ENCODE data around the gene LSR. TPM values are rescaled to one million over a fixed set of nuclear protein-coding genes. Genes with fewer than 3 reads are reported as not detected.

The LSR gene
- total and polyA plus RNA-seq, 2 of the 4 experiments (the other 2 are of a cell fraction): 0.18 to 0.44 TPM

DNA sequence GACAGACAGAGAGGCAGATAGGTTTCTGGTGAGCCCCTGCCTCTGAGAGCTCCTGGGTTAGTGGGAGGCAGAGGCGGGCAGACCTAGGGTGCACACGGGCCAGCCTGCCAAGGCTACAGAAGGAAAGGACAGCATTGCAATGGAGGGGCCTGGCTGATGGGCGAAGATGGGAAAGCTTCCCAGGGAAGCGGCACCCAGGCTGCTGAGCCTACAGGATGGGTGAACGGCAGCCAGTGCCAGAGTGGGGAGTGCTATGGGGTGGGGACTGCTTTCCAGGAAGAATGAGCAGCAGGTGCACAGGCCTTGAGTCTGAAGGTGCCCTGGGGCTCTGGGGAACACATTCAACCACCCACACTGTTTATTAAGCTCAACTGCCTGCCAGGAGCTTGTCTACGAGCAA, 42.5 kb downstream of the LSR start:
- no peak overlapping the region for H3K4me2 ChIP-seq (ENCODE audit: low read depth, low read length)
- ChIA-PET POLR2A (ENCODE audit: unreplicated experiment) (no interaction called here), CTCF (no interaction called here)
- H2BK5ac ChIP-seq (ENCODE audit: low read depth, low read length, poor library complexity, severe bottlenecking): no peak overlapping the region
- H2BK15ac ChIP-seq (ENCODE audit: low read depth, low read length): no peak overlapping the region
- H2AK9ac ChIP-seq (replicated peaks; ENCODE audit: low read depth, low read length, poor library complexity): no peak overlapping the region
- in situ Hi-C loops (cut with MboI; ENCODE audit: low sequenced_read_pairs) (no loop called here), dilution Hi-C loops (cut with HindIII; ENCODE audit: low sequenced_read_pairs, unreplicated experiment) (no loop called here), intact Hi-C loops (cut with micrococcal nuclease) (no loop called here)
- no peak overlapping the region for H4K5ac ChIP-seq (ENCODE audit: low read depth, low read length)
- no peak overlapping the region for H2AK5ac ChIP-seq (ENCODE audit: low read depth, low read length)
- H3K27ac ChIP-seq (ENCODE audit: insufficient read depth, low read length): no peak overlapping the region
- peaks cover 25% of the 10 kb centered on the region for H3K27me3 ChIP-seq (ENCODE audit: control insufficient read depth, insufficient read depth, low read length)
- H3K18ac ChIP-seq (ENCODE audit: low read depth, low read length): no peak overlapping the region
- no peaks in the 10 kb centered on the region for H3K36me3 ChIP-seq (ENCODE audit: control insufficient read depth, insufficient read depth, low read length)
- no peak overlapping the region for H4K91ac ChIP-seq (ENCODE audit: insufficient read depth, low read depth, low read length)
- no peak for DNase-seq
- H4K8ac ChIP-seq (ENCODE audit: low read depth in 2 of 2, low read length in 2 of 2): no peak overlapping the region
- BruUV-seq (replicated peaks): no TSS peak
- no peak overlapping the region for H3K56ac ChIP-seq (ENCODE audit: extremely low read depth, insufficient read depth, low read length)
- H2BK20ac ChIP-seq (ENCODE audit: low read depth, low read length): no peak overlapping the region
- no peak overlapping the region for H3K23ac ChIP-seq (ENCODE audit: low read depth, low read length)
- no peak overlapping the region for H3K14ac ChIP-seq (replicated peaks; ENCODE audit: low read depth, low read length)
- no peaks in the 10 kb centered on the region for H3K9me3 ChIP-seq (ENCODE audit: control insufficient read depth, insufficient read depth, low read length)
- no peak overlapping the region for H3K4ac ChIP-seq (ENCODE audit: low read depth, low read length)
- no peaks in the 10 kb centered on the region for H4K20me1 ChIP-seq (ENCODE audit: insufficient read depth, low read length)
- ATAC-seq (ENCODE audit: low read depth): no peak
- no peaks in the 10 kb centered on the region for H3K9me1 ChIP-seq (ENCODE audit: insufficient read depth, low read length)
- H2AFZ ChIP-seq (replicated peaks; ENCODE audit: low read length, poor library complexity): no peak overlapping the region
- no peaks in the 10 kb centered on the region for H3K4me1 ChIP-seq (ENCODE audit: control insufficient read depth, insufficient read depth, low read length)
- no peak overlapping the region for H3K9ac ChIP-seq (ENCODE audit: low read depth, low read length)
- no peak for TF ChIP-seq MAFK (IDR thresholded peaks at IDR 0.05; ENCODE audit: low read depth, low read length)
- TF ChIP-seq CEBPB (IDR thresholded peaks at IDR 0.05; ENCODE audit: low read depth, low read length): no peak
- no peak for TF ChIP-seq POLR2A (IDR thresholded peaks at IDR 0.05; ENCODE audit: low read depth, low read length)
- no peak for TF ChIP-seq RAD21 (IDR thresholded peaks at IDR 0.05; ENCODE audit: low read length)
- TF ChIP-seq FOS (IDR thresholded peaks at IDR 0.05; ENCODE audit: low read depth, low read length): no peak
- TF ChIP-seq, protein P1, sequence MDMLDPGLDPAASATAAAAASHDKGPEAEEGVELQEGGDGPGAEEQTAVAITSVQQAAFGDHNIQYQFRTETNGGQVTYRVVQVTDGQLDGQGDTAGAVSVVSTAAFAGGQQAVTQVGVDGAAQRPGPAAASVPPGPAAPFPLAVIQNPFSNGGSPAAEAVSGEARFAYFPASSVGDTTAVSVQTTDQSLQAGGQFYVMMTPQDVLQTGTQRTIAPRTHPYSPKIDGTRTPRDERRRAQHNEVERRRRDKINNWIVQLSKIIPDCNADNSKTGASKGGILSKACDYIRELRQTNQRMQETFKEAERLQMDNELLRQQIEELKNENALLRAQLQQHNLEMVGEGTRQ (IDR thresholded peaks at IDR 0.05; ENCODE audit: low read depth, low read length): no peak
- no peak for TF ChIP-seq BHLHE40 (IDR thresholded peaks at IDR 0.05; ENCODE audit: low read depth, low read length)
- TF ChIP-seq RFX5 (IDR thresholded peaks at IDR 0.05; ENCODE audit: low read depth, low read length): no peak
- TF ChIP-seq, protein P2, sequence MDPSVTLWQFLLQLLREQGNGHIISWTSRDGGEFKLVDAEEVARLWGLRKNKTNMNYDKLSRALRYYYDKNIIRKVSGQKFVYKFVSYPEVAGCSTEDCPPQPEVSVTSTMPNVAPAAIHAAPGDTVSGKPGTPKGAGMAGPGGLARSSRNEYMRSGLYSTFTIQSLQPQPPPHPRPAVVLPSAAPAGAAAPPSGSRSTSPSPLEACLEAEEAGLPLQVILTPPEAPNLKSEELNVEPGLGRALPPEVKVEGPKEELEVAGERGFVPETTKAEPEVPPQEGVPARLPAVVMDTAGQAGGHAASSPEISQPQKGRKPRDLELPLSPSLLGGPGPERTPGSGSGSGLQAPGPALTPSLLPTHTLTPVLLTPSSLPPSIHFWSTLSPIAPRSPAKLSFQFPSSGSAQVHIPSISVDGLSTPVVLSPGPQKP (IDR thresholded peaks at IDR 0.05; ENCODE audit: borderline replicate concordance, low read depth, low read length): no peak
- TF ChIP-seq RCOR1 (IDR thresholded peaks at IDR 0.05; ENCODE audit: insufficient replicate concordance, low read length): no peak
- TF ChIP-seq CHD1 (IDR thresholded peaks at IDR 0.05; ENCODE audit: low read depth, low read length): no peak
- no peak for TF ChIP-seq NFE2L2 (IDR thresholded peaks at IDR 0.05; ENCODE audit: low read depth, low read length)
- TF ChIP-seq MAZ (IDR thresholded peaks at IDR 0.05; ENCODE audit: borderline replicate concordance, low read depth, low read length): no peak
- no peak for TF ChIP-seq SMC3 (IDR thresholded peaks at IDR 0.05; ENCODE audit: low read depth, low read length)
- no peak for TF ChIP-seq MXI1 (IDR thresholded peaks at IDR 0.05; ENCODE audit: borderline replicate concordance, low read depth, low read length)
- TF ChIP-seq, protein P3, sequence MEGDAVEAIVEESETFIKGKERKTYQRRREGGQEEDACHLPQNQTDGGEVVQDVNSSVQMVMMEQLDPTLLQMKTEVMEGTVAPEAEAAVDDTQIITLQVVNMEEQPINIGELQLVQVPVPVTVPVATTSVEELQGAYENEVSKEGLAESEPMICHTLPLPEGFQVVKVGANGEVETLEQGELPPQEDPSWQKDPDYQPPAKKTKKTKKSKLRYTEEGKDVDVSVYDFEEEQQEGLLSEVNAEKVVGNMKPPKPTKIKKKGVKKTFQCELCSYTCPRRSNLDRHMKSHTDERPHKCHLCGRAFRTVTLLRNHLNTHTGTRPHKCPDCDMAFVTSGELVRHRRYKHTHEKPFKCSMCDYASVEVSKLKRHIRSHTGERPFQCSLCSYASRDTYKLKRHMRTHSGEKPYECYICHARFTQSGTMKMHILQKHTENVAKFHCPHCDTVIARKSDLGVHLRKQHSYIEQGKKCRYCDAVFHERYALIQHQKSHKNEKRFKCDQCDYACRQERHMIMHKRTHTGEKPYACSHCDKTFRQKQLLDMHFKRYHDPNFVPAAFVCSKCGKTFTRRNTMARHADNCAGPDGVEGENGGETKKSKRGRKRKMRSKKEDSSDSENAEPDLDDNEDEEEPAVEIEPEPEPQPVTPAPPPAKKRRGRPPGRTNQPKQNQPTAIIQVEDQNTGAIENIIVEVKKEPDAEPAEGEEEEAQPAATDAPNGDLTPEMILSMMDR (conservative IDR thresholded peaks at IDR 0.05; ENCODE audit: low read depth, low read length): no peak
- WGBS, 2 experiments (ENCODE audit: extremely low coverage in 2 of 2, insufficient read length in 1 of 2): 71% methylated on average over 2 of the region's 6 CpGs; no CpG with 5 or more reads in 1 of the 2 experiments
- H3K4me3 ChIP-seq (ENCODE audit: insufficient read depth, low read depth, low read length): no peak overlapping the region
- H3K79me1 ChIP-seq (ENCODE audit: low read depth in 1 of 2, low read length in 2 of 2): no peaks in the 10 kb centered on the region
- H2BK120ac ChIP-seq (ENCODE audit: low read depth, low read length): no peak overlapping the region

All from IMR-90 (cell line).